Activated naive CD8-positive, alpha-beta T cell treated with anti-CD3 and anti-CD28 coated beads for 36 hours (primary cell): Measurements from ENCODE around the gene ZNF892. TPM values are rescaled to one million over a fixed set of nuclear protein-coding genes. Genes with fewer than 3 reads are reported as not detected.
"Not testable (repeated sequence)": the region's sequence is repeated elsewhere in the genome, so short reads cannot be mapped to it uniquely, and the experiment has no call there.

Experiments used
- DNase-seq: peaks from one replicate; pipeline ENCODE4 v3.0.0; 2021
- H3K27ac Mint-ChIP-seq: one replicate; pipeline ENCODE4 v1.8.0; 2022; ENCODE audit warnings: mild to moderate bottlenecking, moderate library complexity, mixed read lengths
- H3K27me3 Mint-ChIP-seq: one replicate; pipeline ENCODE4 v1.8.0; 2022; ENCODE audit warnings: mild to moderate bottlenecking, mixed read lengths
- H3K36me3 Mint-ChIP-seq: one replicate; pipeline ENCODE4 v1.8.0; 2021; ENCODE audit warnings: mild to moderate bottlenecking, mixed read lengths
- H3K4me1 Mint-ChIP-seq: one replicate; pipeline ENCODE4 v1.8.0; 2021; ENCODE audit warnings: mixed read lengths
- H3K4me3 Mint-ChIP-seq: one replicate; pipeline ENCODE4 v1.8.0; 2022; ENCODE audit warnings: mild to moderate bottlenecking, moderate library complexity, mixed read lengths
- H3K9me3 Mint-ChIP-seq: one replicate; pipeline ENCODE4 v1.8.0; 2022; ENCODE audit warnings: mixed read lengths
- total RNA-seq, 2 experiments: library from RNA; stranded (reverse); gene quantifications; one replicate each; pipeline ENCODE4 v1.2.3, GENCODE V29; 2021

The ZNF892 gene
- 1 to 10 TPM; 3.1 to 3.3 TPM for total RNA-seq

DNA sequence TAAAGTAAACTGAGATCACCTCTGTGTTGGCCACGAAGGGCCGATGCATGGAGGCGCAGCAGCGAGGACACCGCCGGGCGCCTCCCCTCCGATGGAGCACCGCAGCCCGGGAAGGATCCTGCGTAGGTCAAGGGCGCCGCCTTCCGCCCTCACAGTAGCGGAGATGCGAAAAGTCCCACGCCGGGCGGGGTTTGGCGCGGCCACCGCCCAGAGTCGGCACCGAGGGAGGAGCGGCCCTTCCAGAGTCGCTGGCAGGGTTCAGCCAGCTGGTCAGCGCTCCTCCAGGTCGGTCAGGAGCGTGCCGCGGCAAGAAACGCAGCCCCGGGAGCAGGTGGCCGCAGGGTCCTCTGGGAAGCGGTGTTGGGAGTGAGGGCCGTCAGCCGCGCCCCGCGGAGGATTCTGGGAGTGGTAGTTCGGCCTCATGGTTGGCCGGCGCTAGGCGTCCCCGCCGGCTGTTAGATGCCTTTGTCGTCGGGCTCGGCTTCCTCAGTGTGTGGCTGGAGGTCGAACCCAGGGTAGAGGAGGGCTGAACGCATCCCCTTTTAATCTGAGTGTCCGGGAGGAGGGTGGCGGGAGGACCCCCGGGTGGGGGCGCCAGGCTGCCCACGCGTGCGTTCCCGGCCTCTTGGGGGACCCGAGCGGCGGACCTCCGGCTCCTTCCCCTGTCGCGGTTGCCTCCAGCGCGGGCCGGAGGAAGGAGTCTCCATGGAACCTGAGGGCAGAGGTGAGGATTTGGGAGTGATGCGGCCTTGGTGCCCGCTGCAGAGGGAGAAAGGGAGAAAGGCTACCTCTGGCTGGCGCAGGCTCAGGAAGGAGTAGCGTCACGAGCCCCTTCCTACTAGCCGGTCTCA is at the start of gene ZNF892:
ZNF892 (plus strand) TSS at position 411 of the 851 bp plus-strand sequence; CDS start at position 706, 295 bp downstream.
- Mint-ChIP-seq H3K4me1 (peaks cover 13% of the 10 kb centered on the region), H3K27ac (peak within 1 kb of the TSS; percentile 81), H3K36me3 (peaks cover 41% of the 10 kb centered on the region), H3K4me3 (peak within 1 kb of the TSS; percentile 89), H3K27me3 (no peaks in the 10 kb centered on the region), H3K9me3 (peaks cover 30% of the 10 kb centered on the region)
- peak; percentile 85 for DNase-seq

DNA sequence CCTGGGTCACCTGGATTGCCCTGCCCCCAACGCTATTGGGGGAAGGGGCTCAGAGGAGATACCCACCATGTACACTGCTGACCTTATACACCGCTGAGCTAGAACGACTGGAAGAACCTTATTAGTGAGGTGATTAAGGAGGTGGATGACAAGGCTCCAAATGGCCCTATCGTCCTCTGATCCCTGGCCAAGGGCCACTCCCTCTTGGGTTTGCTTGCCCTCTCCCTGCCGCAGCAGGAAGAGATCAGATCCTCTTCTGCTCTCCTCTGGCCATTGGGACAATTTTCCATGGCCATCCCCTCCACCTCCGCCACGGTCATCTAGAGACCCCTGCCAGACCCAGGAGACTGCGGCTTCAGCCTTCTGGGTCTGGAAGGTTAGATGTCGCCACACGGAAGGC is 48.9 kb upstream of the ZNF892 start:
- peaks cover 5% of the 10 kb centered on the region for H3K4me1 Mint-ChIP-seq
- no peak overlapping the region for H3K27ac Mint-ChIP-seq
- H3K27me3 Mint-ChIP-seq, result no peaks in the 10 kb centered on the region
- H3K4me3 Mint-ChIP-seq, result peak overlapping the region; percentile 80
- peaks cover 58% of the 10 kb centered on the region for H3K36me3 Mint-ChIP-seq
- DNase-seq, result no peak
- H3K9me3 Mint-ChIP-seq, result peaks cover 22% of the 10 kb centered on the region

DNA sequence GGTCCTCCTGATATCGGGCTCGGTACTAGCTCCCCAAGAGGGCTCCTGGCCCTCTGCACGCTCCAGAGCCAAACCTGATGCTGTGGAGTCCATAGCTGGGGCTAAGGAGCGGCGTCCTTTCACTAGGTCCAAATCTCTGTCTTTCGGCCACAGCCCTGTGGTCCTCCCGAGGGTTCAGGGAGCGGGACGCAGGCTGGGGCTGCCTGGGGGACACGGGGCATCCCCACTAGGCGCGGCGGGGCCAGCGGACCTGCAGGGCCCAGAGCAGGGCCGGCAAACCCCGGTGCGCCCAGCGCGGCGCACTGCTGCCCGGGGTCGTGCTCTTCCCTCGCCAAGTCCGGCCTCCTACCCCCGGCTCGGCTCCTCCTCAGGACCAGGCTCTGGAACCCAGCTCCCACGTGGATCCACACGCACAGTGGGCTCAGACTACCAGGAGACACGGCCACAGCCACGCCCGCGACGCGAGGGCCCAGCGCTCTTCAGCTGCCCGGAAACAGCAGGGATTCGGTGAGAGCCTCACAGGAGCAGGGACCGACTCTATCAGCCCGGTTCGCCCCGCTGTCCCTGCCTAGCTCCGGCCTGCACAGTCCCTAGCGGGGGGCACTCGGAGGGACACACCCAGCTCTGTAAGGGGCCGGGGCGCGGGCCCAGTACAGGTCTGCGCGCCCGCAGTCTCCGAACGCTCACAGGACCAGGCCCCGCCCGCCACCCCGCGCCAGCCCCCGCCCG is 48.3 kb upstream of the ZNF892 start:
- H3K27me3 Mint-ChIP-seq, result no peaks in the 10 kb centered on the region
- peak; percentile 38 for DNase-seq
- peaks cover 17% of the 10 kb centered on the region for H3K9me3 Mint-ChIP-seq
- H3K4me1 Mint-ChIP-seq, result peaks cover 9% of the 10 kb centered on the region
- H3K27ac Mint-ChIP-seq, result peak overlapping the region; percentile 63
- H3K36me3 Mint-ChIP-seq, result peaks cover 52% of the 10 kb centered on the region
- H3K4me3 Mint-ChIP-seq, result peak overlapping the region; percentile 80

DNA sequence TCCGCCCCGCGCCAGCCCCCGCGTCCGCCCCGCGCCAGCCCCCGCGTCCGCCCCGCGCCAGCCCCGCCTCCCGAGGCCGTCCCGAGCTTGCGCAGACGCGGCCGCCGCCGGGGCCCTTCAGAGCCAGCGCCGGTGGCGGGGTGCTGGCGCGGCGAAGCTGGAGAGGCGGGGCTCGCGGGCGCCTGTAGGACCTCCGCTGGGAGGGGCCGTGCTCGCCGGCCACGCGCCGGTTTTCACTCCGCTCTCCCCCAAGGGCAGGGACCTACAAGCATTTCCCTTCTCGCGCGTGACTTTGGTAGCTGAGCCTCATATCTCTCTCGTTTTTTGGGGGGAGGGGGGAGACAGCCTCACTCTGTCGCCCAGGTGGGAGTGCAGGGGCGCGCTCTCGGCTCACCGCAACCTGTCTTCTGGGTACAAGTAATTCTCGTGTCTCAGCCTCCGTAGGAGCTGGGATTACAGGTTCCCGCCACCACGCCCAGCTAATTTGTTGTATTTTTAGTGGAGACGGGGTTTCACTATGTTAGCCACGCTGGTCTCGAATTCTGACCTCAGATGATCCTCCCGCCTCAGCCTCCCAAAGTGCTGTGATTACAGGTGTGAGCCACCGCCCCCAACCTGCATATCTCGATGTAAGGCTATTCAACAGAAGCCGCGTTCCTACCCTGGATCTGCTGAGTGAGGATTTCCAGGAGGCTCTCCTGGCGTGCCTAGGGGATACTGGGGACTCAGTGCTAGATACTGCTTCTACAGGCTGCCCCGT is 47.5 kb upstream of the ZNF892 start, which contains the start of gene ZNF514:
ZNF514 (minus strand) TSS at position 159 of the 760 bp plus-strand sequence. CDS start 6,595 bp downstream, outside the sequence.
- Mint-ChIP-seq H3K9me3 (peaks cover 11% of the 10 kb centered on the region), H3K36me3 (peaks cover 48% of the 10 kb centered on the region), H3K4me1 (peaks cover 14% of the 10 kb centered on the region), H3K27ac (peak within 1 kb of the TSS; percentile 82), H3K4me3 (peak within 1 kb of the TSS; percentile 82), H3K27me3 (no peaks in the 10 kb centered on the region)
- DNase-seq, result peak; percentile 78

DNA sequence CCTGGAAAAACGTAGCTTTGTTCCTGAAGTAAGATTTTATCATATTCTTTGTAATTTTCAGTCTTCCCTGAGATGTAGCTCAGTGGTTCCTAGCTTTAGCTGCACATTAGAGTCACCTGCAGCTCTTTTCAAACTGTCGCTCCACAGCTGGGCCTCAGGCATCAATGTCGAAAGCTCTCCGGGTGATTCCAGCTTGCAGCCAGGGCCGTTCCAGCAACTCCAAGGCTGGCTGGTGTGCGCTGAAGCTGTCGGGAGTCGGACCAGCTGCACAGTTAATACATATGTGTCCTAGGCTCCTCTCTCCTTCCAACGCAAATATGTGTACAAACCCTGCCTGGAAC is 42.3 kb upstream of the ZNF892 start:
- DNase-seq, result no peak
- peaks cover 3% of the 10 kb centered on the region for H3K9me3 Mint-ChIP-seq
- H3K27ac Mint-ChIP-seq, result peak overlapping the region; percentile 94
- peaks cover 20% of the 10 kb centered on the region for H3K4me1 Mint-ChIP-seq
- peaks cover 38% of the 10 kb centered on the region for H3K36me3 Mint-ChIP-seq
- peak overlapping the region; percentile 99 for H3K4me3 Mint-ChIP-seq
- H3K27me3 Mint-ChIP-seq, result no peaks in the 10 kb centered on the region

DNA sequence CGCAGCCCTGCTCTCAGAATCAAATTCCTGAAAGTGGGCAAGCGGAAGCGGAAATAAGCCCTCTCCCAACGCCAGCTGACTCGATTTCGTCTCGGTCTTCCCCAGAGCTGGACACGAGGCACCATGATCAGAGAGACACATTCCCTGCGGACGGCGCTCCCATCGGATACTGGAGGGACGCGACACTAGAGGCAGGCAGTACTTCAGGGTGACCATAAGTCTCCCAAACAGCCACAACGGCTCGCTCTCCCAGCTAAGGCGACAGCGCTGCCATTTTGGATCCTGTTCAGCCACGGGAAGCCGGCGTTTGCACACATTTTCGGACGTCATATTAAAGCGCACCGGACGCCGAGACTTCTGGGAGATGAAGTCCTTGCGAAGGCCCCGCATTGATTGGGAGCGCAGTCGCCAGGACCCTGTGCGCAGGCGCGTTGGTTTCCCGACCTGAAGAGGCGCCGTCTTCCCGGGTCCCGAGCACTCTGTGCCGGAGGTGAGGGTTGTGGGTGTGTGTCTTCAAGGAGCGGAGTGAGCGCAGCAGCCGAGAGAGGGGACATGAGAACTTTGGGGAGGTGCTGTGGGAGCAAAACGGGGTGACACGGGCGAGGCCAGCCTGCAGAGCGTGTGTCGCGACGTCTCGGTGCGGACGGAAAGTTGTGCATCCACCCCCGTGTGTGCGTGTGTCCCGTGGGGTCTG is 41.8 kb upstream of the ZNF892 start, which contains the start of gene ZNF2:
ZNF2 (plus strand) TSS at position 439 of the 694 bp plus-strand sequence. CDS start 10,418 bp downstream, outside the sequence.
- peaks cover 20% of the 10 kb centered on the region for H3K4me1 Mint-ChIP-seq
- peak within 1 kb of the TSS; percentile 99 for H3K4me3 Mint-ChIP-seq
- H3K27me3 Mint-ChIP-seq, result no peaks in the 10 kb centered on the region
- H3K27ac Mint-ChIP-seq, result peak within 1 kb of the TSS; percentile 94
- peaks cover 3% of the 10 kb centered on the region for H3K9me3 Mint-ChIP-seq
- peaks cover 39% of the 10 kb centered on the region for H3K36me3 Mint-ChIP-seq
- peak; percentile 95 for DNase-seq

DNA sequence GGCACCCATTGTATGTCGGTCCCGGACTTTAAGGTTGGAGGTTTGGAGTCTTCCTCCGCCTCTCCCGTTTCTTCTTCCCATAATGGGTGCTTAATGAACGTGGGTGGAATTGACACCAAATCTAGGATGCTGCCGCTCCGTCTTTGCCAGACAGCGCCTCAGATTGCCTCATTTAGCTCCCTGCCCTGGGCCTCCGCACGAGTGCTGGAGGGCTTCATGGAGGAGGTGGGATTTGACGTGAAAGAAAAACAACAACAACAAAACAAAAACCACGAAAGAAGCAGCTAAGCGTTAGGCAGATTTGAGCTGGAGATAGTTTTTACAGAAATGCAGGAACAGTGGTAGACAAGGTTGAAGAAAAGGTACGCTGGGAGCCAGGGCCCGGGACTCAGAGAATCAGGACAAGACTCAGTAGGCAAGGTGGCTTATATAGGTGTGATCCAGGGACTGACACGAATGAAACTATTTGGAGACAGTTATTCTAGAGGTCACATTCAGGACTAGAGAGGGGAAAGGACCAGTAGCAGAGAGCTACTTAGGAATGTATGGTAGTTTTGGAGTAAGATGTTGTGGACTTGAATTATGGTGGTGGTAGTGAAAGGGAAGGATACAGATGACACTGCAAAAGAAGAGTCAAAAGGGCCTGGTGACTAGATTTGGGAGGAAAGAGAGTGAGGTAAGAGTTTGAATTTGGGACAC is 41.1 kb upstream of the ZNF892 start:
- H3K36me3 Mint-ChIP-seq, result peaks cover 40% of the 10 kb centered on the region
- H3K4me1 Mint-ChIP-seq, result peaks cover 20% of the 10 kb centered on the region
- H3K4me3 Mint-ChIP-seq, result peak overlapping the region; percentile 99
- no peak for DNase-seq
- H3K9me3 Mint-ChIP-seq, result peaks cover 3% of the 10 kb centered on the region
- peak overlapping the region; percentile 94 for H3K27ac Mint-ChIP-seq
- H3K27me3 Mint-ChIP-seq, result no peaks in the 10 kb centered on the region

DNA sequence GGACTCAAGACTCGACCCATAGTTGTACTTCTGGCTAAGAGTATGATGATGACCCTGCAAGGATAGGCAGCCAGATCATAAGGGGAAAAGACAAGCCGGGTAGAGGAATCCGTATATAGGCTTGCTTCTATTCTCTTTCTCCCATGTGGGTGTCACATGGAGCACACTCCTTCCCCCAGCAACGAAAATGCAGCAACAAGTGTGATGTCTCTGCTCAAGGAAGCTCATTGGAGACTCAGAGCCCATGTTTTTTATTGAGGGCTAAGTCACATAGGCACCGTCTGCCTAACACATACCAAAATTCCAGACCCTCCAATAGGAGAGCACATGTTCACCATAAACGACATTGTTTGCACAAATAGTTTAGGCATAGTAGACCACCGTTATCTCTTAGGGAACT is 35.4 kb upstream of the ZNF892 start:
- Mint-ChIP-seq H3K4me3 (no peak overlapping the region), H3K4me1 (peaks cover 5% of the 10 kb centered on the region), H3K27ac (no peak overlapping the region), H3K36me3 (peaks cover 31% of the 10 kb centered on the region), H3K27me3 (no peaks in the 10 kb centered on the region), H3K9me3 (peaks cover 1% of the 10 kb centered on the region)
- no peak for DNase-seq

DNA sequence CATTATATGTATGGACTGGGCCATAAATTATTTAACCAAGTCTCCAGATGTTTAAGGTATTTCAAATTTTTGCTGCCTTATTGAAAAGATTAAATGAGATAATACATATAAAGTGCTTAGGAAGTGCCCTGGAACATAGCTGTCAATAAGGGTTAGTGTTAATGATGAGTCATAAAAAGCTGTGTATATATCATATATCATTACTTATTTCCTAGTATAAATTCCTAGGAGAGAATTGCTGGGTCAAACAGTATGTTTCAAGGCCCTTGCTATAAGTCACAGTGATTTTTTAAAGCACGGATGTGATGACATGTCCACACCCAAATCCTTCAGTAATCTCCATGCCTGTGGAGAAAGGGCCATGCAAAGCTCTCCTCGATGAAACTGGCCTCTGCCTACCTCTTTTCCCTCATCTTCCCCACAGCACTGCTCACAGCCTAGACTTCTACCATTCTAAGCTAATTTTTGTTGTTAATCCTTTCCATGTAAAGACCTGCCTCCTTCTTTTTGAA is 33.2 kb upstream of the ZNF892 start:
- H3K36me3 Mint-ChIP-seq, result peaks cover 44% of the 10 kb centered on the region
- no peaks in the 10 kb centered on the region for H3K27me3 Mint-ChIP-seq
- peaks cover 9% of the 10 kb centered on the region for H3K9me3 Mint-ChIP-seq
- no peak overlapping the region for H3K4me3 Mint-ChIP-seq
- no peak overlapping the region for H3K27ac Mint-ChIP-seq
- no peak for DNase-seq
- H3K4me1 Mint-ChIP-seq, result peaks cover 5% of the 10 kb centered on the region

DNA sequence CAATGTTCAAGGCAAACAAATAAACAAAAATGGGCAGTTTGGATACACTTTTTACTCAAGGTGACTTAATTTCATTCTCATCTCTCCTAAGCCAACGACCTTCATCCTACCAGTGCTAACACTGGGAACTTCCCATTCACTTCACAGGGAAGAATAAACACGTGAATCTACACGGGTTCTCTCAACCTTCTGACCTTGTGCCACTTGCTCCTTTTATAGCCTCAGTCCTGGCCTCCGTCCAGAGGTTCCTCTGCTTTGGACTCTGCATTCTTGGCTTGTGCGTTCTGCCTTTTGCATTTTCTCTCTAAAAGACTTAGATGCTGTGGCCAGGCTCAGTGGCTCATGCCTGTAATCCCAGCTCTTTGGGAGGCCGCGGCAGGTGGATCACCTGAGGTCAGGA is 27.9 kb upstream of the ZNF892 start:
- H3K36me3 Mint-ChIP-seq, result peaks cover 90% of the 10 kb centered on the region
- no peak overlapping the region for H3K27ac Mint-ChIP-seq
- H3K4me3 Mint-ChIP-seq, result no peak overlapping the region
- no peaks in the 10 kb centered on the region for H3K27me3 Mint-ChIP-seq
- no peak for DNase-seq
- no peaks in the 10 kb centered on the region for H3K4me1 Mint-ChIP-seq
- H3K9me3 Mint-ChIP-seq, result peaks cover 45% of the 10 kb centered on the region

DNA sequence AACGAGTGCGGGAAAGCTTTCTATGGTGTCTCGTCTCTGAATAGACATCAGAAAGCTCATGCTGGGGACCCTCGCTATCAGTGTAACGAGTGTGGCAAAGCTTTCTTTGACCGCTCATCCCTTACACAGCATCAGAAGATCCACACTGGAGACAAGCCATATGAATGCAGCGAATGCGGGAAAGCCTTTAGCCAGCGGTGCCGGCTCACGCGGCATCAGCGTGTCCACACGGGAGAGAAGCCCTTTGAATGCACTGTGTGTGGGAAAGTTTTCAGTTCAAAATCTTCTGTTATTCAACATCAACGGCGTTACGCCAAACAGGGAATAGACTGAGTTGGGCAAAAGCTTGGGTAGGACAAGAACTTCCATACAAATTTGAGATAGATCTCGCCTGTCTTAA is 25.5 kb upstream of the ZNF892 start:
- DNase-seq, result no peak
- Mint-ChIP-seq H3K9me3 (peaks cover 55% of the 10 kb centered on the region), H3K36me3 (peaks cover 82% of the 10 kb centered on the region), H3K27ac (no peak overlapping the region), H3K4me1 (no peaks in the 10 kb centered on the region), H3K4me3 (no peak overlapping the region), H3K27me3 (no peaks in the 10 kb centered on the region)

DNA sequence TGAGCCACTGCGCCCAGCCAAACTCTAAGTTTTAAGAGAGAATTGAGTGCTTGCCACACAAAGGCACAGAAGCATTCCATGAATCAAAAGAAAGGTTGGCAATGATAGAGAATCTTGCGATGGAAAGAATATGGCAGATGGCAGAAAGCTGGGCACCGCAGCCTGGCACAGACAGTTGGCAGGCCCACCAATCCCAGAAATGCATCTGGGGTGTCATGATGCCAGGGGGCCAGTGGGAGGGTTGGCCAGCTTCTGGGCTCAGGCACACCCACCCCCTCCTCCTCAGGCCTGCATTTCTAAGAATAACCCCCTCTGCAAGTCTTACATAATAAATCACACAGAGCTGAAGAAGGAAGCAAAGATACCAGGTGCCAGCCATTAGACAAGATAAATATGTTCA is 22.1 kb upstream of the ZNF892 start:
- no peak for DNase-seq
- Mint-ChIP-seq H3K9me3 (peaks cover 39% of the 10 kb centered on the region), H3K36me3 (peaks cover 53% of the 10 kb centered on the region), H3K4me3 (no peak overlapping the region), H3K27me3 (peaks cover 4% of the 10 kb centered on the region), H3K4me1 (no peaks in the 10 kb centered on the region), H3K27ac (no peak overlapping the region)

DNA sequence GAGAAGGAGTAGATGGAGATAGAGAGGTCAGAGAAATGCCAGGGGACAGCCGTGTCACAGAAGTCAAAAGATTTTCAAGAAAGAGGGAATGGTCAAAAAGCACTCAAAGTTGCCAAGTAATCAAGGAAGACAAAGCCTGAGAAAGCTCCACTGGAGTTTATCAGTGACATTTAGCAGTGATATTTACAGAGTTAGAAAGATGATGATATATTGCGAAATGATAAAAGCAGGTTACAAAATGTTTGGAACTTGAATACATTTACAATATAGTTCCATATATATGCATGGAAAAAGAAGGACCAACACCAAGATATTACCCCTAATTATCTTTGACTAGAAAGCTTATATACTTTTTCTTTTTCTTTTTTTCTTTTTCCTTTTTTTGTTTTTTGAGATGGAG is 21.3 kb upstream of the ZNF892 start:
- peaks cover 34% of the 10 kb centered on the region for H3K9me3 Mint-ChIP-seq
- no peaks in the 10 kb centered on the region for H3K4me1 Mint-ChIP-seq
- H3K4me3 Mint-ChIP-seq, result no peak overlapping the region
- DNase-seq, result no peak
- peaks cover 45% of the 10 kb centered on the region for H3K36me3 Mint-ChIP-seq
- peaks cover 6% of the 10 kb centered on the region for H3K27me3 Mint-ChIP-seq
- H3K27ac Mint-ChIP-seq, result no peak overlapping the region

DNA sequence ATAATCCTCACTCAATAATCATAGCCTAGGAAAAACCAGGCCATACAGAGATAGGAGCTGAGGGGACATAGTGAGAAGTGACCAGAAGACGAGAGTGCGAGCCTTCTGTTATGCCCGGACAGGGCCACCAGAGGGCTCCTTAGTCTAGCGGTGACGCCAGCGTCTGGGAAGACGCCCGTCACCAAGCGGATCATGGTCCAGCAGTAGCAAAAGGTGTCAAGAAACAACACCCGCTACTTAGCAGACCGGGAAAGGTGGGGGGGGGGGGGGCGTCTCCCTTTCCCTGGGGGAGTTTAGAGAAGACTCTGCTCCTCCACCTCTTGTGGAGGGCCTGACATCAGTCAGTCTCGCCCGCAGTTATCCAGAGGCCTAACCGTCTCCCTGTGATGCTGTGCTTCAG is 14.4 kb upstream of the ZNF892 start:
- not testable (repeated sequence) for H3K9me3 Mint-ChIP-seq, H3K4me3 Mint-ChIP-seq

More for the DNA sequence above, 14.4 kb upstream of the ZNF892 start:
- DNase-seq, result peak; percentile 37
- not testable (repeated sequence) for H3K27ac Mint-ChIP-seq, H3K36me3 Mint-ChIP-seq, H3K4me1 Mint-ChIP-seq
- peaks cover 26% of the 10 kb centered on the region for H3K27me3 Mint-ChIP-seq
